HG03095 (cell line): ENCODE results near the gene DRC3.

Experiments
- ATAC-seq: cut with Tn5 transposase; IDR thresholded peaks from one replicate; pipeline ENCODE4 v1.9.1; 2021; ENCODE audit warnings: moderate library complexity; ENCODE audit not compliant: unreplicated experiment

DRC3 gene

DNA sequence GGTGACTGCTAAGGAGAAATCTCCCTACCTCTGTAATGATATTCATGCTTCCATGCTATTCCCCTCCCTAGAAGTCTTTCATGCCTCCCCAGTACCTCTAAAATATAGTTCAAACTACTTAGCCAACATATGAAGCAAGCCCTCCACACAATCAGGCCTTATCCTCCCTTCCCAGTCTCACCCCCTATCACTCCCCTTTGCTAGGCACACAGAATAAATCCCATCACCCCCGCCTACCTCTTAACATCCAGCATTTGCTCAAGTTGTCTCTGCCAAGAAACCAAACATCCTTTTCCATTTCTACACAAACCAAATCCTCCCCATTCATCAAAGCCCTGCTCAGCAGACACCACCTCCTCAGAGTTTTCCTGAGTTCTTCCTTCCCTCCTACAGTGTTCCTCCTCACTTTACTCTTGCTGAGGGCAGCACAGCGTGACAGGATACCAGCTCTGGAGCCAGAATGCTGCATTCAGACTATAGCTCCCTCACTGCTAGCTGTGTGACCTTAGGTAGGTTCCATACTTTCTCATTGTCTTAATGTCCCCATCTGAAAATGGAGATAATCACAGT, 7.4 kb upstream of the DRC3 start:
- no peak for ATAC-seq

DNA sequence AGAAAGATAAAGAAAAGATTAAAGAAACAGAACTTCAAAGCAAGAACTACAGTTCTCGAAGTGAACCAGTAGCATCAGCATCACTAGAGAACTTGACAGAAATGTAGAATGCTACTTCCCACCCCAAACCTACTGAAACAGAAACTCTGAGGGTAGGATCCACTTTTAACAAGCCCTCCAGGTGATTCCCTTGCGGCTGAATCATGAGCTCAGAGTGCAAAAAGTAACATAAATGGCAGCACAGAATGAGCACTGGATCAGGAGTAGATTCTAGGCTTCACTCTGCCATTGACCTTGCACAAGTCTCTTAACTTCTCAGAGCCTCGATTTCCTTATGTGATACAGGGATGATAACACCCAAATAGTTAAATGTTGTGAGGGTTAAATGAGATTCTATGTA, 6.3 kb upstream of the DRC3 start:
- no peak for ATAC-seq

DNA sequence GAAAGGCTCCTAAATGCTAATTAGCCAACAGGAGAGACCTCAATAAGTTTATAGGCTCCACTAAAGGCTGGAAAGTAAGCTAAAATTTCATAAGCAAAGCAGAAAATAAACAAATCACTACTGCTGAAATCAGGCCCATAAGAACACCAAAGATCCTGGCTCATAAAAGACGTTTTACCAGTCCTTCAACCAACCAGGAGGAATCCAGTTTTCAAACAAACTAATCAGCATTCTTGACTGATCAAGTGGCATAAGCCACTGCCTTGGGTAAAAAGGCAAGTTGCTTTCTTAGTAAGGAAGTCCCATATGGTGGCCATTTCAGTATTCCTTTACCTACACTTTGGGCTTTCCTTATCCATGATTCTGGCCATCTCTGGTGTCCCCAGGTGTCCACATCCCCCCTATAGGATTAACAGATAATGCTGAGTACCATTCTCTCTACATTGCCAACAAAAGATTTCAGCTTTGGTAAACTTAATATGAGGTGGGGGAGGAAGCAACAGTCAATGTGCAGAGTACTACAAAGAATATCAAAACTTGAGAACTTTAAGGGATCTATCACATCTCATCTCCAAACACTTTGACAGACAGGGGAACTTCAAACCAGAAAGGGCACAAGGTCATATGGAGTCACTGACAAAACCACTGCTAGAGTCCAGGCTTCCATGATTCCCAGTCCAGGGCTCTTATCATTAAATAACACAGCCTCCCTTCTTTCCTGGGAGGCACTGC, 1.8 kb upstream of the DRC3 start:
- no peak for ATAC-seq

DNA sequence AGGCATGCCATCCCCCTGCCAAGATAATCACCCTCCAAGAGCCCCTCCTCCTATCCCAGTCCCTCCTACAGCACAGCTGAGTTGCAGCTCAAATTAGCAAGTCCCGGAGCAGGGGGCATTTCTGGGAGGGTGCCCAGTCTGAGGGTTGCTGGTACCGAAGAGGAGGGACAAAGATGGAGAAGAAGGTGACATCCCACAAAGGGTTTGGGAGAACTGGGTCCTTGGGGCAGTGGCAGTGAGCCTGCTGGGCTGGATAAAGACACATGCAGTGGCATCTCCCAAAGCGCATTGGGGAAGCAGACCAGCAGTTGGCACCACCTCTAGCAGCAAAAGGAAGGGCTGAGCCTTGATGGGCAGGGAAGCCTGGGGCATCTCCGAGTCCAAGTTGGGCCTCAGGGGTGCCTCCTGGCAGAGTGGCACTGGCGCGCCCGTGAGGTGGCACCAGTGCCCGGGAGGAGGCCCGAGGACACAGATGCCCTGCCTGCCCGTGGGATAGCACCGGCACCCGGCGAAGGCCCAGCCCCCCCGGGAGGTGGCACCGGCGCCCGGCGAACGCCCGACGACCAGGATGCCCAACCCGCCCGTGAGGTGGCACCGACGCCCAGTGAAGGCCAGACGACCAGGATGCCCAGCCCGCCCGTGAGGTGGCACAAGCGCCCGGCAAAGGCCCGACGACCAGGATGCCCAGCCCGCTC, 1.1 kb upstream of the DRC3 start:
- ATAC-seq: no peak

DNA sequence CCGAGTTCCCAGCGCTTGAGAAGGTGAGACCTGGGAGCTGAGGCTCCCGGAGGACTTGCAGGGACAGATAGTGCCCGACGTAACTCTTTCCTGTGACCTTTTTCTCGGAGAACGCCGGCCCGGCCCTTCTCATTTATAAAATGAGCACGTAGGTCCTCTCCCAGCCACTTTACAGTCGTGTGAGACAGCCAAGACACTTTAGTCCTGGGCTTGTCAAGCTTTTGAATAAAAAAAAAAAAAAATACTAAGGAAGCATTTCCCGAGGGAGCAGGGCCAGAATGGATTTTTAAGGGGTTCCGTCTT, 241 bp downstream of the DRC3 start:
- ATAC-seq: no peak

DNA sequence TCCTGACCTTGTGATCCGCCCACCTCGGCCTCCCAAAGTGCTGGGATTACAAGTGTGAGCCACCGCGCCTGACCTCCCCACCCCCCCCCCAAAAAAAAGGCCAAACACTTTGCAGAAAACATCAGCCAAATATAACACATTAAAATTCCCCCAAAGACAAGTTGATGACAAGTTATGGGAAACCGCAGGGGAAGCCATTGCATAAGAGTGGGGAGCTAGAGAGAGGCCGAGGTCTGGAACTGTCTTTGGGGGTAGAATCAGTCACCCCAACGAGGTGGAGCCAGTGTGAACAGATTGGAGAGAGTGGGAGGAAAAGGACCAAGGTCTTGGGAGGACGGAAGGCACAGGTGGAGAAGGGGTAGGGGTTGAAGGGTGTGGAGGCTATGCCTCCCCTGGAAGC, 2.8 kb downstream of the DRC3 start:
- no peak for ATAC-seq

DNA sequence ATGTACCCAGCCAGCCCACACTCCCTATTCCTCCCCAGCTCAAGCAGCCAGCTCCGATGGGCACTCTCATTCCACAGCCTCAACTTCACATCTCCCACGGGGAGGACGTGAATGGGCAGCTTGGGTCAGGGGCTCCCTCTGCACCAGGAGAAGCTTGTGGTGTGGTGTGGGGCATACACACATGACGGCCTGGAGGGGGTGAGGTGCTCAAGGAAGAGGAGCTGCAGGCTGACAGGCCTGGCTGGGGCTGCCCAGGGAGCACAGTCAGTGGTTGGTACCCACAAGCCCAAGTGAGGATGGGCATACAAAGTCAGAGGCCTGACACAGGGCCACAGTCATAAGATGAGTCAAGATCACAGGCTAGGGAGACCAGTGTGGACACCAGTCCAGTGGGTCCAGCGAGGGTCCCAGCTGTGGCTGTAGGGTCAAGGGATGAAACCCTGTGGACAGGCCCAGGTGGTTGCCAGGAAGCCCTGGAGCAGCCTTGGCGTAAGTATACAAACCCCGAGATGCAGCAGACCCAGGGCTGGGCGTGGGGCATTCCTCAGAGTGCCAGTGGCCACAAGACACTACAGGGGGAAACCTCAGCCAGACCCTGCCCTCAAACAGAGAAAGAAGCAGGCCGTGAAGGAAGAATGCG, 4.4 kb downstream of the DRC3 start:
- no peak for ATAC-seq

DNA sequence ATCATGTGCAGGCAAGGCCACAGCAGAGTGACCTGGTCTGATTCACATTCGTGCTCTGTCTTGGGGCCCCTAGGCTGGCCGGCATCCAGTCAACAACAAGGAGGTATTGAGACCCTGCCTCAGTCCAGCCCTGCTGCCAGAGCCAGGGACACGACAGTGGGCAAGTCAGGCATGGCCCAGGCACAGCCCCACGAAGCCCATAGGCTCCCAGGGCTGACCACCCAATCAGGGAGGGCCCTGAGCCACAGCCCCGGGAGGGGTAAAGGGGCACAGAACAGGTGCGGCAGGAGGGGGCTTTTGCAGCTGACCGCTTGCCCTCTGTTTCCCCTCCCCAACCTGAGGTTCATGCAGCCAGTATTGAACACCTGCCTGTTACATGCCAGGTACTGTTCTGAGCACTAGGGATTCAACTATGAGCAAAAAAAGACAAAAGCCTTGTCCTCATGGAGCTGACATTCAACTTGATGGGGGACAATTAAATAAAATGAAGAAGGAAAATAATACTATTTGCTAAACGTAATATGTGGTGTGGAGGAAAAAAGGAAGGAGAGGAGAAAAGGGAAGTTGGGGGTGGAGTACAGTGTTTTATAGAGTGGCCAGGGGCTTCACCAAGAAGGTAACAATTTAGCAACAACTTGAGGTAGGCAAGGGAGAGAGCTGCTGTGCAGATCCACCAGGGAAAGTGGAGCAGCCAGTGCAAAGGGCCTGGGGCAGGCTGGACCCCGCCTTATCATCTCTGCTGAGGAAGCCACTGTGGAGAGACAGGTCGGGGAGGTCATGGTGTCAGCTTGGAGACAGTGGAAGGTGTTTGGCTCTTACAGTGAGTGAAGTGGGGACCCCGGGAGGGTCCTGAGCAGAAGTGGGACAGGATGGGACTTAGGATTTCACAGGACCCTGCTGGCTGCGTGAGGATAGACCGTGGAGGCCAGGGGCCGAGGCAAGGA, 6.1 kb downstream of the DRC3 start:
- ATAC-seq: no peak

DNA sequence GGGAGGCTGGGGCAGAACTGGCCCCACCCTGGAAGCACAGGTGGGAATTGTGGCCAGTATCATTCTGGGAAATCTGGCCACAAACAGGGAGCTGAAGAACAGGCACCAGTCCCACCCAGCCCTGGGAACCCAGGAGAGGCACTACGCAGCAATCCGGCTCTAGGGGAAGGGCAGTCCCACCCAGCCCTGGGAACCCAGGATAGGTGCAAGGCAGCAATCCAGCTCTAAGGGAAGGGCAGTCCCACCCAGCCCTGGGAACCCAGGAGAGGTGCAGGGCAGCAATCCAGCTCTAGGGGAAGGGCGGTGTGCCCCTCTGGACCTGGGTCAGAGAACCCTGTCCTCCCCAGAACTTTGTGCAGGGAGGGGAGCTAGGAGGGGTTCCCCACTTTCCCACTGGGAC, 7.1 kb downstream of the DRC3 start:
- ATAC-seq: no peak

DNA sequence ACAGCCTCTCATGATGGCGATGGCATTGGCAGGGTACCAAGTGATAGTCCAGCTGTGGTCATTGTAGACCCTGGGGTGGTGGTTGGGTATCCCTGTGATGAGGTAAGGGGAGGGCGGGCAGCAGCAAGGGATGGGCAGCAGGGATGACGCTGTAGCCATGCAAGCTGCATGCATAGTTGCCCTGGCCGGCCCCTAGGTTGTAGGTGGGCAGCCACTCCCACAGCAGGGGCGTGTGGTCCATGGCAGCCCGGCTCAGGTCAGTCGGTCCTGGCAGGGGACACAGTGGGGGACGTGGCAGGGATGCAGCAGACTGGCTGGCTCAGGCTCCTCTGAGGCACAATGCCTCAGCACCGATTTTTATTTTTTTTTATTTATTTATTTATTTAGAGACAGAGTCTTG, 8.7 kb downstream of the DRC3 start:
- ATAC-seq: no peak

DNA sequence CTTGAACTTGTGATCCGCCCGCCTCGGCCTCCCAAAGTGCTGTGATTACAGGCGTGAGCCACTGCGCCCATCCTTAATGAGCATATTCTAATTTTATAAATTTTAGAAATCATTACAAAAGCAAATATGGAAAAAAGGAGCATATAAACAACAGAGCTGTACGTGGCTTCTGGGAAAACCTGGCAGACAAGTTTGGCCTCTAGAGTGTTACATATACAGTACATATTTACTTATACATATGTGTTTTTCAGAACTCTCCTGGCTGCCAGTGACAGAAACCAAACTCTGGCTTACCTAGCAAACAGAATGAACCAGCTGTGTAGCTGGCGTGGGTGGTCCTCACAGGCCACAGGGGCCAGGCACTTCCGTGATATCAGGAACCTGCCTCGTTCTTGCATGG, 10.1 kb downstream of the DRC3 start:
- no peak for ATAC-seq

DNA sequence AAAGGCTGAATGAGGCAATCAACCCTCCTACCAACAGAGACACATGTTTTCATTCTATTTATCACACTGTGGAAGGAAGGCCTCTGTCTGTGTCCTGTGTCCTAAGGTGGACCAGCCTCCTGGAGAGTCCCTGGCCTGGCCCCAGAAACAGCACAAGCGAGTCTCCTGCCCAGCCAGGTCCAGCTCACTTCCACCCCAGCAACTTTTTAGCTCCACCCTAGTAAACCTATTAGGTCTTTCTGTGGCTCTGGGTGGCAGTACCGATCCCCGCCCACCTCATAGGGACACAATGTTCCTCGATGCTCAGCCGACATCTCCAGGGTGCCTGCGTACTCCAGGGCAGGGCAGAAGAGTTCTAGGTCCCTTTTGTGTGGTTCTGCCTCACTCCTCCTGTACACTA, 10.7 kb downstream of the DRC3 start:
- ATAC-seq: no peak

DNA sequence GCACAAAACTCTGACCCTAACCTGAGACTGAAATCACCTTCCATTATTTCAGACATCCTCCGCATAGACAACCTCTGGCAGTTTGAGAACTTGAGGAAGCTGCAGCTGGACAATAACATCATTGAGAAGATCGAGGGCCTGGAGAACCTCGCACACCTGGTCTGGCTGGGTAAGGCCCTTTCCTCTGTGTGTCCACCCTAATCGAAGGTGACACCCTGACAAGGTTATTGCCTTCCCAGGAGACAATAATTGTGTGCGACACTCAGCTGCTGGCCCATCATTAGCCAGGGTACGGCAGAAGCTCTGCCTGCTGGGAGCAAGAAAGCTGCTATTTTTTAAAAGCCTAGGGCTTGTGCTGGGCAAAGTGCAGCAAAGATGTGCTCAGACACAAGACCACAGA, 11.1 kb downstream of the DRC3 start:
- ATAC-seq: no peak

DNA sequence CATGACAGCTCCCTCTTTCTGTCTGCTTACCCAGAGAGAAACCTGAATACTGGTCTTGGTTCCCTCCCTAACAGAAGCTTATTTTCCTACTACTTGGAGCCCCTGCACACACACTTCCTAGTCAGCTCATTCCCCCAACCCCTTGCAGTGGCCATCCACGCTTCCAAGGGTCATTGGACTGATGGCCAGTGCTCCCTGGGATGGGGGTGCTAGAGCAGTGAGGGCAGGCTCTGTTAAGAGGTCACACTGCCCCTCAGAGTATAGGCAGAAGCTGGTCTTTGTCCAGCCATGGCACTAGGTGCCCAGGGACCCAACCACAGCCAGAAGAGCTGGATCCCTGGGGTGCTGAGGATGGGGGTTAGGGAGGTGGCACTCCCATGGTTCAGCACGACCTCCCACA, 12.5 kb downstream of the DRC3 start:
- ATAC-seq: no peak

DNA sequence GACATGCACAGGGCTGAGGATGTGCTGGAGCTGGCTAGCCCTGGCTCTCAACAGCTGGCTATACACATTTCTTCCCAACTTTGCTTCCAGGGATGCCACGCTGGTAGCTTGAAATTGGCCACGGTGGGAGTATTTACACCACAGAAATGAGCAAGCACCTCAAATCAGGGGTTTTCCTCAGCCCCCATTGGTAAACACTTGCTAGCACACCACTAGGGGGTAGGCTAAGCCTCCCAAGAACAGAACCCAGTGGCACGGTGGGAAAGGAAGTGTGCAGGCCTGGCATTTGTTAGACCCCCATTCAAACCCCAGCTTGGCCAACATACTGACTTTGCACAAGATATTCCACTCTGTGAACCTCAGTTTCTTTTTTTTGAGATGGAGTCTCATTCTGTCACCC, 12.9 kb downstream of the DRC3 start:
- ATAC-seq: no peak

DNA sequence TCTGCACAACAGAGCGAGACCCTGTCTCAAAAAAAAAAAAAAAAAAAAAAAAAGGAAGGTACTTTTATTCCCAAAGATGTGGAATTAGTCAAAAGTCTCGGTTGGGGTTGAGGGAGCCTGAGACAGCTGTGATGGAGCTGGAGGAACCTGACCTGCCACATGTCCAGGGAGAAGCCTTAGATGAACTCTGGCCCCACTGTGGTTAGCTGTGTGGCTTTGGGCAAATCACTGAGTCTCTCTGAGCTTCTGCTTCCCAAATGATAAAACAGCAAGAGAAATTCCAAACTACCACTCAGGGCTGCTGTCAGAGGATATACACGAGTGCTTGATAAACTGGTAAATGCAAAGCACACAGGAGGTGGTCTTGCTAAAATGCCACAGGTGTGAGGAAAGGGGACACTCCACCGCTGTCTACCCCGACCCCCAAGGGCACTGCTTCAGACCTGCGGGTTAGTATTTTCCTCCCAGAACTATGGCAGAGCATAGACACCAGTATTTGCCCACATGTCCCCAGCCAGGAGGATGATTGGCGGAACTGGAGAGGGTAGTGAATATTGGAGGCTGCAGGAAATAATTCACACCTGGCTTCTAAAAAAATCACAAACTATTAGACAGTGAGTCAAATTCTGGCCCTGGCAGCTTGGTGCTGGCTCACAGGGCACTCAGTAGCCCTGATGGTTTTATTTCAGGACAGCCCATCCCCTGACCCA, 14.7 kb downstream of the DRC3 start:
- ATAC-seq: no peak

DNA sequence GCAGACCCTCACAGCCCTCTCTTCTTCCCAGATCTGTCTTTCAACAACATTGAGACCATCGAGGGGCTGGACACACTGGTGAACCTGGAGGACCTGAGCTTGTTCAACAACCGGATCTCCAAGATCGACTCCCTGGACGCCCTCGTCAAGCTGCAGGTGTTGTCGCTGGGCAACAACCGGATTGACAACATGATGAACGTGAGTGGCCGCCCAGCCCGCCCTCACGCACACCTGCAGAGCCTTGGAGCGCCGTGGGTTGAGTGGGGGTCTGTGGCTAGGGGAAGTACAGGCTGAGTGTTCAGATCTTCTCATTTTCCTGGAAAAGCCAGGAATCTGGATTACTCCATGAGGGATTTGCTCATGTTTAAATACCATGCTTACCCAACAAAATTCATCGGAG, 15.2 kb downstream of the DRC3 start:
- ATAC-seq: no peak

DNA sequence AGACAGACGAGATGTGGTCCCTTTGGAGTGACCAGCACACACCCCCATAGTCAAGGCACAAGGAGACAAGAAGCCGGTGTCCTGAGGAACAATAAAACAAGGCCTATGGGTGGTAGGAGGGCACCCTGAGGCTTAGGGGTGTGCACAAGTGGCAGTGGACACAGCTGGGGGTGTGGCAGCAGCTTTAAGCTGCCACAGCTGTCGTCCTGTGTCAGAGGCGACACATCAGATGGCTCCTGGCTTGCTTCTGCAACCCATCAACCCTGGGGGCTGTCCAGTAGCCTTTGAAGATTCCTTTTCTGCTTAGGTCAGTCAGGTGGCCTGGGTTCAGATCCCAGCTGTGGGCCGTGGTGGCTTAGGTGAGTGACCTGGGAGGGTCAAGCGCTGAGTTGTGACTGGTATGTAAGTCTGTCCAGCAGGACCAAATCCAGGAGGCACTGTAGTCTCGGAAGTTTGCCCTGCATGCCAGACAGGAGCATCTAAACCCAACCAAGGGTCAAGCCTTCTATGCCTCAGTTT, 15.8 kb downstream of the DRC3 start:
- ATAC-seq: no peak

DNA sequence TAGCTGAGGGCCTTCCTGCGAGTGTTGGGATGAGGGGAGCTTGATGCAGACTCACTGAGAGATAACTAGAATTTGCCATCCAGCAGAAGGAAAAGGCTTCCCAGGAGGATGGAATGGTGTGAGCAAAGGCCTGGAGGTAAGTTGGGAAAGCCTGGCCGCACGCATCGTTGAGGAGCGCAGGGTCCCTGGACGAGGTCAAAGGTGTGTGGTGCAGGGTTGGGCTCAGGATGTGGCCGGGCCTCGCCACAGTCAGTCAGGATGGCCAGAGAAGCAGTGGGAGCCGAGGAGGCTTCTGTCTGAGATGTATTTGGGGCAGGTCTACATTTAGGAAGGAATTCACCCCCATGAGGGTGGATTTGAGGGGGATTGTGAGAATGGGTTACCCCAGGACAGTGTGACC, 16.4 kb downstream of the DRC3 start:
- ATAC-seq: no peak

DNA sequence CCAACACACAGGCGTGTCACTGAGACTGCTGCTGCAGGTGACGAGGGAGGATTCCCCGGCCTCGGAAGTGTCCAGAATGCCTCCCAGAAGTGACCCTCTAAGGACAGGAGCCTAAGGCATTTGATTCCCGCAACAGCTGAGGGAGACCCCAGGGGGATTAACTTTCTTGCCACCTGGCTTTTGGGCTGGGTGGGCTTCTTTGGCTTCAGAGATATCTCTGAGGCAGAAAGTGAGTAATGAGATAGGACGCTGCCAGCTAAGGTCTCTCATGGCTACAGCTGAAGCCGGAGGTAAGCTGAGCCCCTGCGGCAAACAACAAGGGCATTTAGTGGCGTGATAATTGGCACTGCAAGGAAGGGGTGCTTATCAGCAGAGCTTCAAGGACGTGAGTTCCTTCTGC, 17.0 kb downstream of the DRC3 start:
- no peak for ATAC-seq
